ENCODE measurements around the gene TMEM130.
"Not testable (repeated sequence)": the region's sequence is repeated elsewhere in the genome, so short reads cannot be mapped to it uniquely, and the experiment has no call there.

TMEM130 gene

GRCh38 chr7:98877146-98877545 lies 7.3 kb upstream of the TMEM130 start:
- DNase-seq, result no peak

GRCh38 chr7:98875501-98875900 lies 5.7 kb upstream of the TMEM130 start:
- no peak for DNase-seq

- no peak for DNase-seq
Measured at GRCh38 chr7:98874942-98875341, 5.1 kb upstream of the TMEM130 start.

- not testable (repeated sequence) for DNase-seq
Measured at GRCh38 chr7:98873610-98874009, 3.8 kb upstream of the TMEM130 start.

- peak; percentile 22 for DNase-seq
Measured at GRCh38 chr7:98872328-98872924, 2.6 kb upstream of the TMEM130 start.

- DNase-seq, result no peak
Measured at GRCh38 chr7:98870807-98871491, 1.1 kb upstream of the TMEM130 start.

GRCh38 chr7:98870121-98870651 lies 372 bp upstream of the TMEM130 start:
- DNase-seq, result peak; percentile 76

- no peak for DNase-seq
Measured at GRCh38 chr7:98869027-98869596, 702 bp downstream of the TMEM130 start.

GRCh38 chr7:98868450-98868849 lies 1.4 kb downstream of the TMEM130 start:
- no peak for DNase-seq

GRCh38 chr7:98866765-98867164 lies 3.0 kb downstream of the TMEM130 start:
- DNase-seq, result no peak

GRCh38 chr7:98866351-98866750 lies 3.5 kb downstream of the TMEM130 start:
- DNase-seq, result no peak

GRCh38 chr7:98864731-98865453 lies 4.9 kb downstream of the TMEM130 start:
- no peak for DNase-seq

- no peak for DNase-seq
Measured at GRCh38 chr7:98863601-98864000, 6.2 kb downstream of the TMEM130 start.

GRCh38 chr7:98862716-98863420 lies 6.9 kb downstream of the TMEM130 start:
- no peak for DNase-seq

- DNase-seq, result no peak
Measured at GRCh38 chr7:98862203-98862602, 7.6 kb downstream of the TMEM130 start.

- DNase-seq, result no peak
Measured at GRCh38 chr7:98860071-98860470, 9.7 kb downstream of the TMEM130 start.

- DNase-seq, result no peak
Measured at GRCh38 chr7:98855610-98856422, 14.0 kb downstream of the TMEM130 start.

GRCh38 chr7:98852826-98853225 lies 17.0 kb downstream of the TMEM130 start:
- no peak for DNase-seq

GRCh38 chr7:98848918-98849317 lies 20.9 kb downstream of the TMEM130 start:
- DNase-seq, result no peak

- not testable (repeated sequence) for DNase-seq
Measured at GRCh38 chr7:98842552-98842951, 27.3 kb downstream of the TMEM130 start.

GRCh38 chr7:98841179-98841997 lies 28.4 kb downstream of the TMEM130 start:
- peak; percentile 74 for DNase-seq

Measured in stimulated activated CD4-positive, alpha-beta T cell treated with anti-CD3 and anti-CD28 coated beads, Interleukin-4, amount 100 ng/mL, for 24 hours (primary cell).